NB4 (cell line): ENCODE data around the gene SOCS7.

Source experiments
- DNase-seq: peaks from one replicate; pipeline ENCODE4 v3.0.0; 2010; ENCODE audit warnings: low read depth
- H3K4me3 ChIP-seq: one replicate; pipeline ENCODE4 v1.5.1; 2011; ENCODE audit warnings: mild to moderate bottlenecking, low read depth, low read length, moderate library complexity
- MAX ChIP-seq: IDR thresholded peaks from 2 replicates; pipeline ENCODE4 v1.6.1; 2011; ENCODE audit warnings: low read depth, low read length
- MYC ChIP-seq: IDR thresholded peaks from 2 replicates; pipeline ENCODE4 v1.6.1; 2011; ENCODE audit warnings: low read depth, low read length
- POLR2A ChIP-seq: IDR thresholded peaks from 2 replicates; pipeline ENCODE4 v1.6.1; 2011; ENCODE audit warnings: mild to moderate bottlenecking; ENCODE audit not compliant: insufficient read length; ENCODE audit errors: extremely low read depth
- TF ChIP-seq, protein P1 (sequence below): IDR thresholded peaks from one replicate; pipeline ENCODE4 v1.5.1; 2012; ENCODE audit warnings: low read depth, low read length

The SOCS7 gene

GRCh38 chr17:38427160-38427949 is 75.7 kb downstream of the SOCS7 start:
- no peak for DNase-seq
- TF ChIP-seq POLR2A: no peak
- peak overlapping the region; percentile 73 for H3K4me3 ChIP-seq

- peak within 1 kb of the TSS; percentile 73 for H3K4me3 ChIP-seq
- no peak for TF ChIP-seq MAX
- peak; percentile 13 for TF ChIP-seq POLR2A
- TF ChIP-seq MYC: no peak
- peak; percentile 79 for DNase-seq
These were observed 76.5 kb downstream of the SOCS7 start, which contains the start of gene ARHGAP23 for GRCh38 chr17:38428112-38428642. TSS of gene ARHGAP23 (plus strand) at chr17:38428464. CDS start at chr17:38428486, 22 bp downstream.

- DNase-seq: peak; percentile 78
- TF ChIP-seq MYC: 0 out of 2 replicates have a peak, but pooled peaks have one; percentile 0
- TF ChIP-seq MAX: no peak; the same call in 1 of the 2 replicates
These were observed 77.2 kb downstream of the SOCS7 start for GRCh38 chr17:38428643-38429371.

DNA sequence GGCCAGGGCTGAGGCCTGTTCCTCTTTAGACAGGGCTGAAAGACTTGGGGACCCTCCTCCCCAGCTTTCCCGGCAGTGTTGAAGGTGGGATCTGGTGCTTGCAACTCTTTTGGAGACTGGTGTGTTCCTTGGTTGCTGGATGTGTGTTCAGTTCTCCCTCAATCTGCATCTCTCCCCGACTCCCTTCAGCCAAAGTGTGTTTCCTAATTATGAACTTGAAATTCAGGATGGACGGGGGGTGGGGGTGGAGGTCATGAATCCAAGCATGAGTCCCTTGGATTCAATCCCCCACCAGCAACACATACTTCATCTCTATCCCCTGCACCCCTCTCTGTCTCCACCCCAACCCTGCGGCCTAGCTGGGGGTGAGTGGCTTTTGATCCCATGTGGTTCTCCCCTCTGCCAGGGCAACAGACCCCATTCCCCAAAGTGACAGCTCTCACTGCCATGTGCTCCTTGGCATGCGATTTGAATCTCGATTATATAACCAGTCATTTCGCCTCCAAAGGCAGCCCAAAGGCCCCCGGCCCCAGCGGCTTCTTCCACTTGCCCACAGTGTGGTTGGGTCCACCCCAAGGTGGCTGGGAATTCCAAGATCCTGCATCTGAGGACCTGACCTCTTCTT is 77.9 kb downstream of the SOCS7 start:
- peak; percentile 75 for TF ChIP-seq MAX
- no peak for TF ChIP-seq MYC
- no peak for TF ChIP-seq POLR2A
- DNase-seq: no peak
- H3K4me3 ChIP-seq: peak overlapping the region; percentile 67

More at GRCh38 chr17:38428643-38429371, 77.2 kb downstream of the SOCS7 start:
- peak overlapping the region; percentile 67 for H3K4me3 ChIP-seq

- no peak overlapping the region for H3K4me3 ChIP-seq
- DNase-seq: peak; percentile 42
- TF ChIP-seq, protein P1, sequence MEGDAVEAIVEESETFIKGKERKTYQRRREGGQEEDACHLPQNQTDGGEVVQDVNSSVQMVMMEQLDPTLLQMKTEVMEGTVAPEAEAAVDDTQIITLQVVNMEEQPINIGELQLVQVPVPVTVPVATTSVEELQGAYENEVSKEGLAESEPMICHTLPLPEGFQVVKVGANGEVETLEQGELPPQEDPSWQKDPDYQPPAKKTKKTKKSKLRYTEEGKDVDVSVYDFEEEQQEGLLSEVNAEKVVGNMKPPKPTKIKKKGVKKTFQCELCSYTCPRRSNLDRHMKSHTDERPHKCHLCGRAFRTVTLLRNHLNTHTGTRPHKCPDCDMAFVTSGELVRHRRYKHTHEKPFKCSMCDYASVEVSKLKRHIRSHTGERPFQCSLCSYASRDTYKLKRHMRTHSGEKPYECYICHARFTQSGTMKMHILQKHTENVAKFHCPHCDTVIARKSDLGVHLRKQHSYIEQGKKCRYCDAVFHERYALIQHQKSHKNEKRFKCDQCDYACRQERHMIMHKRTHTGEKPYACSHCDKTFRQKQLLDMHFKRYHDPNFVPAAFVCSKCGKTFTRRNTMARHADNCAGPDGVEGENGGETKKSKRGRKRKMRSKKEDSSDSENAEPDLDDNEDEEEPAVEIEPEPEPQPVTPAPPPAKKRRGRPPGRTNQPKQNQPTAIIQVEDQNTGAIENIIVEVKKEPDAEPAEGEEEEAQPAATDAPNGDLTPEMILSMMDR: no peak
- TF ChIP-seq MYC: no peak
- no peak for TF ChIP-seq MAX
- no peak for TF ChIP-seq POLR2A
These were observed 78.7 kb downstream of the SOCS7 start for GRCh38 chr17:38430316-38430715.

DNA sequence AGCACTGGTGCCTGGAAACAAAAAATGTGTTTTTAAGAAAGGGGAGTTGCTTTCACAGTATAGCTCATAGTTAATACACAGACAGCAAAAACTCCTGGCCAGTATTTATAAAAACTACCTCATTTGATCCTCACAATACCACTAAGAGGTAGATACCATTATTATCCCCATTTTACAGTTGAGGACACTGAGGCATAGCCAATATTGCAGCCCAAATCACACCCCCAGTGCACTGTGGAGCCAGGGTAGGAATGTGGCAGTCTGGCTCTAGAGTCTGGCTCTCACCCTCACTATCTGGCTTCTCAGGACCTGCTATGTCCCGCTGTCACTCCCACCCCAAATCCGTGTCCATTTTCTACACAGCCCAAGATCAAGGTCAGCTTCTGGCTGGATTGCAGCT is 79.2 kb downstream of the SOCS7 start:
- no peak for DNase-seq
- no peak for TF ChIP-seq POLR2A
- TF ChIP-seq MYC: no peak
- no peak for TF ChIP-seq MAX
- TF ChIP-seq, protein P1: no peak
- no peak overlapping the region for H3K4me3 ChIP-seq

- no peak overlapping the region for H3K4me3 ChIP-seq
- no peak for DNase-seq
- TF ChIP-seq MAX: no peak
- no peak for TF ChIP-seq POLR2A
- no peak for TF ChIP-seq MYC
- TF ChIP-seq, protein P1: no peak
These were observed 79.9 kb downstream of the SOCS7 start for GRCh38 chr17:38431346-38432145.
